Lower leg skin (tissue), 3 donors: ENCODE data around the gene ZNF770.

ENCODE experiments used
- POLR2A ChIP-seq, 2 donors: fragments of 450-650 bp; IDR thresholded peaks; one replicate each; pipeline ENCODE4 v1.6.1; 2016 to 2017; ENCODE audit warnings: antibody characterized with exemption in 2 of 2, mild to moderate bottlenecking in 1 of 2, moderate library complexity in 1 of 2
- TF ChIP-seq, protein P1 (sequence below), 3 donors: fragments of 450-650 bp; IDR thresholded peaks; one replicate each; pipeline ENCODE4 v1.5.1; 2016; ENCODE audit warnings: antibody characterized with exemption in 3 of 3, mild to moderate bottlenecking in 3 of 3, moderate library complexity in 2 of 3

DNA sequence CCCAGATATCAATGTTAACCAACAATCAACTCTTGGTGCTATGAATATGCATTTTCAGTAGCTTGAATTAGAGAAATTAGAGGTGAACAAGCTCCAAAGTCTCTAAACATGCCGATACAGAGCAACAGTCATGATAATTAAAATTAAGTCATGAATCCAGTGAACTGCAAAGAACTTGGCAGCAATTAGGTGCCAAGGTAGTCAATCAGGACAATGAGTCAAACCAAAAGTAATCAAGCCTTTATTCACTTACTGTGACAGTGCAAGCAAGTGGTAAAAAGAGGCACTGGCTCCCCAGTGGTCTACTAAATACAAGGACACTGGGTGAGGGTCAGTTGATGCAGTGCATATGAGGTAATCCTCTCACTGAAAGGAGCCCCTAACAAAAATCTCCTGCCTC, 1.8 kb downstream of the ZNF770 start:
- TF ChIP-seq, protein P1, sequence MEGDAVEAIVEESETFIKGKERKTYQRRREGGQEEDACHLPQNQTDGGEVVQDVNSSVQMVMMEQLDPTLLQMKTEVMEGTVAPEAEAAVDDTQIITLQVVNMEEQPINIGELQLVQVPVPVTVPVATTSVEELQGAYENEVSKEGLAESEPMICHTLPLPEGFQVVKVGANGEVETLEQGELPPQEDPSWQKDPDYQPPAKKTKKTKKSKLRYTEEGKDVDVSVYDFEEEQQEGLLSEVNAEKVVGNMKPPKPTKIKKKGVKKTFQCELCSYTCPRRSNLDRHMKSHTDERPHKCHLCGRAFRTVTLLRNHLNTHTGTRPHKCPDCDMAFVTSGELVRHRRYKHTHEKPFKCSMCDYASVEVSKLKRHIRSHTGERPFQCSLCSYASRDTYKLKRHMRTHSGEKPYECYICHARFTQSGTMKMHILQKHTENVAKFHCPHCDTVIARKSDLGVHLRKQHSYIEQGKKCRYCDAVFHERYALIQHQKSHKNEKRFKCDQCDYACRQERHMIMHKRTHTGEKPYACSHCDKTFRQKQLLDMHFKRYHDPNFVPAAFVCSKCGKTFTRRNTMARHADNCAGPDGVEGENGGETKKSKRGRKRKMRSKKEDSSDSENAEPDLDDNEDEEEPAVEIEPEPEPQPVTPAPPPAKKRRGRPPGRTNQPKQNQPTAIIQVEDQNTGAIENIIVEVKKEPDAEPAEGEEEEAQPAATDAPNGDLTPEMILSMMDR (IDR thresholded peaks at IDR 0.05) = no peak
- TF ChIP-seq POLR2A (IDR thresholded peaks at IDR 0.05) = no peak
